ENCODE results near the gene EIF2B1. TPM values are rescaled to one million over a fixed set of nuclear protein-coding genes. Genes with fewer than 3 reads are reported as not detected.

The EIF2B1 gene
- 10 to 100 TPM; 37.3 to 55.4 TPM for total RNA-seq

DNA sequence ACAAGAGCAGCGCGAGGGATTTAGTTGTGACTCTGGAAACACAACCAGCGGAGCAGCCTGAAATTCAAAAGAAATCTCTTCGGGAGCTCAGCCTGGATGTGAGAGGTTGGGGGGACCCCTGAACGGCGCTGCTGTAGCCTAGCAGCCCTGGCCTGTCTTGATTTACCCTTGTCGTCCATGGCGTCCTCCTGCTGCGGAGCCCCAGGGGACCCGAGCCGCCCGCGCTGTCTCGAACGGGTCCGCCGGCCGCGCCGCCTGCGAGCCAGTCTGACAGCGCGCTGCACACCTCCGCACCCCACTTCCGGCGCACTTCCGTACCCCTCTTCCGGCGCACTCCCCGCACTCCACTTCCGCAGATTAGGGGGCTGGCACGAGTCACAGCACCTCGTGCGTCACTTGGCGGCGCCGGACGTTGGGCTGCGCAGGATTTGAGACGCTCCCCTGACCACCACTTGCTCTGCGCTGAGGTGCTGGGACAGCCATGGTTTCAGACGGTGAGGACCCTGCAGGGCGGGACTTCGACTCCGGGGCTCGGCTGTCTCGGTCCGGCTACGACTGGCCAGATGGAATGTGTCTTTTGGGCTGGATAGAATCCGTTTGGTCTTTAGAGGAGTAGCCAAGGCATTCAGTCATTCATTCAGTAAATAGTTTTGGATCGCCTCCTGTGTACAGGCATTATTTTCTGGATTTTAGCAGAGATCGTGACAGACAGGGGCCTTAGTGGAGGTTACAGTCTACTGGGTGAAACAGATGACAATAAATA lies at the start of gene EIF2B1, which contains the start of gene GTF2H3:
EIF2B1 (minus strand) TSS at position 308 of the 763 bp plus-strand sequence; CDS start at position 179, 129 bp downstream.
GTF2H3 (plus strand) TSS at position 451 of the 763 bp plus-strand sequence; CDS start at position 482, 31 bp downstream.
- peaks cover 10% of the 10 kb centered on the region for H3K4me1 ChIP-seq
- no peaks in the 10 kb centered on the region for H3K9me3 ChIP-seq
- intact Hi-C loops (cut with DNase I): no loop called here
- peak within 1 kb of the TSS; percentile 68 for H3K27ac ChIP-seq
- DNase-seq: peak; percentile 98
- peak within 1 kb of the TSS; percentile 67 to 92 for H3K9ac ChIP-seq (ENCODE audit: low read depth in 2 of 2, low read length in 2 of 2)
- no peaks in the 10 kb centered on the region for H3K27me3 ChIP-seq
- H3K4me3 ChIP-seq: peak within 1 kb of the TSS; percentile 99
- peaks cover 9% of the 10 kb centered on the region for H3K36me3 ChIP-seq
- TF ChIP-seq, protein P1, sequence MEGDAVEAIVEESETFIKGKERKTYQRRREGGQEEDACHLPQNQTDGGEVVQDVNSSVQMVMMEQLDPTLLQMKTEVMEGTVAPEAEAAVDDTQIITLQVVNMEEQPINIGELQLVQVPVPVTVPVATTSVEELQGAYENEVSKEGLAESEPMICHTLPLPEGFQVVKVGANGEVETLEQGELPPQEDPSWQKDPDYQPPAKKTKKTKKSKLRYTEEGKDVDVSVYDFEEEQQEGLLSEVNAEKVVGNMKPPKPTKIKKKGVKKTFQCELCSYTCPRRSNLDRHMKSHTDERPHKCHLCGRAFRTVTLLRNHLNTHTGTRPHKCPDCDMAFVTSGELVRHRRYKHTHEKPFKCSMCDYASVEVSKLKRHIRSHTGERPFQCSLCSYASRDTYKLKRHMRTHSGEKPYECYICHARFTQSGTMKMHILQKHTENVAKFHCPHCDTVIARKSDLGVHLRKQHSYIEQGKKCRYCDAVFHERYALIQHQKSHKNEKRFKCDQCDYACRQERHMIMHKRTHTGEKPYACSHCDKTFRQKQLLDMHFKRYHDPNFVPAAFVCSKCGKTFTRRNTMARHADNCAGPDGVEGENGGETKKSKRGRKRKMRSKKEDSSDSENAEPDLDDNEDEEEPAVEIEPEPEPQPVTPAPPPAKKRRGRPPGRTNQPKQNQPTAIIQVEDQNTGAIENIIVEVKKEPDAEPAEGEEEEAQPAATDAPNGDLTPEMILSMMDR (IDR thresholded peaks at IDR 0.05): no peak

DNA sequence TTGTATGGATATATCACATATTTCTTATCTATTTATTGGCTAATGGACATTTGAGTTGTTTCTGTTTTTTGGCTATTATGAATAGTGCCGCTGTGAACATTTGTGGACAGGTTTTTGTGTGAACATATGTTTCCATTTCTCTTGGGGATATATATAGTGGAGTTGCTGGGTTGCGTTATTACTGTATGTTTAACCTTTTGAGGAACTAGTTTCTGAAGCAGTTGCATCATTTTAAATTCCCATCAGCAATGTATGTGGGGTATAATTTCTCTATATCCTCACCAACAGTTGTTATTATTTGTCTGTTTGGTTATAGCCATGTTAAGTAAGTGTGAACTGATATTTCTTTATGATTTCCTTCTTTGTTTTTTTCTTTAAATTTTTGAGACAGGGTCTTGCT lies 48.1 kb upstream of the EIF2B1 start:
- no peak for DNase-seq
- no peaks in the 10 kb centered on the region for H3K36me3 ChIP-seq
- no peak overlapping the region for H3K9ac ChIP-seq (ENCODE audit: low read depth in 2 of 2, low read length in 2 of 2)
- TF ChIP-seq, protein P1 (IDR thresholded peaks at IDR 0.05): no peak
- no peak overlapping the region for H3K27ac ChIP-seq
- H3K27me3 ChIP-seq: no peaks in the 10 kb centered on the region
- no peaks in the 10 kb centered on the region for H3K9me3 ChIP-seq
- H3K4me1 ChIP-seq: no peaks in the 10 kb centered on the region
- intact Hi-C loops (cut with DNase I): no loop called here
- no peak overlapping the region for H3K4me3 ChIP-seq

DNA sequence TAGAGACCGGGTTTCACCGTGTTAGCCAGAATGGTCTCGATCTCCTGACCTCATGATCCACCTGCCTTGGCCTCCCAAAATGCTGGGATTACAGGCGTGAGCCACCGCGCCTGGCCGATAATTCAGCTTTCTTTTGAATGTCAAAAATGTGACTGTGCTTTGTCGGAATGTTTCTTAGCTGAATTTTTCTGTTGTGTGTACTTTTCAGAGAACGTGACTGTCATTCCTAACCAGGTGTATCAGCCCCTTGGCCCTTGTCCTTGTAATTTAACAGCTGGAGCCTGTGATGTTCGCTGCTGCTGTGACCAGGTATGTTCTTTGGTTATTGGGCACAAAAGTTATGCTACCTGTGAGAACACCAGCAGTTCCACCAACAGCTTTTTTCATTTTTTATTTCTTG lies 45.5 kb upstream of the EIF2B1 start:
- TF ChIP-seq, protein P1 (IDR thresholded peaks at IDR 0.05): no peak
- no peak for DNase-seq
- Histone ChIP-seq H3K36me3 (no peaks in the 10 kb centered on the region), H3K27ac (no peak overlapping the region), H3K9ac (ENCODE audit: low read depth in 2 of 2, low read length in 2 of 2) (no peak overlapping the region), H3K4me3 (no peak overlapping the region), H3K4me1 (no peaks in the 10 kb centered on the region), H3K9me3 (no peaks in the 10 kb centered on the region), H3K27me3 (no peaks in the 10 kb centered on the region)
- intact Hi-C loops (cut with DNase I): no loop called here

DNA sequence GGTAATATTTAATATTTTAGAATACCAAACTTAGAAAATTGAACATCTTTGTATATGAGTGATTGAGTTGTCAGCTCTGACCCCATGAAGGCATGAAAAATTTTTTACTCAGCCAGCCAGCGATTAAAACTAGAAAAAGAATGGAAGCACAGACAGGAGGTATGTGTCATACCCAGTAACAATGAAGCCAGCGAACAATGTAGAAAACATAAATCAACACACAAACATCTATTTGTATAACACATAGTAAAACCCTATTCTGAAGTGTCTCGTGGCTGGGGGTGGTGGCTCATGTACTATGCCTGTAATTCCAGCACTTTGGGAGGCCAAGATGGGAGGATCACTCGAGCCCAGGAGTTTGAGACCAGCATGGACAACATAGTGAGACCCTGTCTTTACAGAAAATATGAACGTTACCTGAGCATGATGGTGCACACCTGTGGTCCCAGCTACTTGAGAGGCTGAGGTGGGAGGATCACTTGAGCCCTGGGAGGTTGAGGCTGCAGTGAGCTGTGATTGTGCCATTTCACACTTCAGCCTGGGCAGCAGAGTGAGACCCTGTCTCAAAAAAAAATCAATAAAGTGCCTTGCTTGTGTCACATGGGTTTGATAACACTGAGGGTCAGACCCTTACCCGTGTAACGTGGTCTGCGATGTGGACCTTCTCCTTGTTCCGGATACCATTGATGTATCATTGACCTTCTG lies 43.3 kb upstream of the EIF2B1 start:
- TF ChIP-seq, protein P1 (IDR thresholded peaks at IDR 0.05): no peak
- H3K9me3 ChIP-seq: no peaks in the 10 kb centered on the region
- no peak overlapping the region for H3K9ac ChIP-seq (ENCODE audit: low read depth in 2 of 2, low read length in 2 of 2)
- H3K36me3 ChIP-seq: no peaks in the 10 kb centered on the region
- no peak overlapping the region for H3K27ac ChIP-seq
- no peaks in the 10 kb centered on the region for H3K4me1 ChIP-seq
- DNase-seq: no peak
- intact Hi-C loops (cut with DNase I): no loop called here
- no peaks in the 10 kb centered on the region for H3K27me3 ChIP-seq
- H3K4me3 ChIP-seq: no peak overlapping the region

DNA sequence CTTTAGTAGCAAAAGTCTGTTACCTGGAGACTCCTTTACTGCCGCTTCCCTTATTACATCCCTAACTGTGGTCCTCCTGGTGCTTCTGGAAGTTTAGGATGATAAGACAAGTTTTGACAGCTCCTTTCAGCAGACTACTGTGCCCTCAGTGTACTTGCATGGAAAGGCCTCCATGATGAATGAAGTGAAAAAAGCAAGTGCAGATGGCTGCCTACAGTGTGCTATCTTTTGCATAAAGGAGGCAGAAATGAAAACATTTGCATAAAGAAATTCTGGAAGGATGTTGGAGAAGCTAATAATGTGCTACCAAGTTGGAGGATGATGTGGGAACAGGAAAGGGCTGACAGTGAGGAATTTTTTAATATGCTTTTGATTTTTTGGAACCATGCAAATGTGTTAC lies 42.0 kb upstream of the EIF2B1 start:
- H3K9ac ChIP-seq (ENCODE audit: low read depth in 2 of 2, low read length in 2 of 2): no peak overlapping the region
- no peak overlapping the region for H3K27ac ChIP-seq
- no peaks in the 10 kb centered on the region for H3K27me3 ChIP-seq
- no peaks in the 10 kb centered on the region for H3K4me1 ChIP-seq
- TF ChIP-seq, protein P1 (IDR thresholded peaks at IDR 0.05): no peak
- no peaks in the 10 kb centered on the region for H3K9me3 ChIP-seq
- intact Hi-C loops (cut with DNase I): no loop called here
- no peaks in the 10 kb centered on the region for H3K36me3 ChIP-seq
- H3K4me3 ChIP-seq: no peak overlapping the region
- DNase-seq: no peak

Data from colonic mucosa (tissue), 4 donors.